ENCODE data around the gene NUMA1. TPM values are rescaled to one million over a fixed set of nuclear protein-coding genes. Genes with fewer than 3 reads are reported as not detected.

NUMA1 gene
- total RNA-seq, 1 donor from 2014 or later, result 130 TPM

DNA sequence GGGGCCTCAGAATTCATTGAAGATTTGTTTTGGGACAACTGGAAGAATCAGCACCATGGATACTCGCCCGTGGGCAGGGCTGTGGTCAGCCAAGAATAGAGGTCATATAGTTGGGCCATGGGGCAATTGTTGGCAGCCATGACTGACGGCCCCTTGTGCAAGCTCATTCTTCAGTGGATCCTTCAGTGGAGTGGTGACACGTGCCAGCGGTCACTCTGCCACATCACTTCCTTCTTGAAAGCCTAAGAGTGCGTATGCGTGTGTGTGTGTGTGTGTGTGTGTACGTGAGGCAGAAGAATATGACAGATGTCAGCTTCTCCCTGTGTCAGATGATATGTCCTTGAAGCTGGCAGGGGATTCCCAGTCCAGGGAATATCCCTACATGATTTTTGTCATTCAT lies 83.4 kb downstream of the NUMA1 start:
- Histone ChIP-seq H3K9ac (no peak overlapping the region), H2AFZ (replicated peaks) (no peak overlapping the region), H4K20me1 (ENCODE audit: low read depth) (peaks cover 2% of the 10 kb centered on the region), H3K27me3 (no peaks in the 10 kb centered on the region), H3K4me3 (no peak overlapping the region), H3K27ac (no peak overlapping the region), H3K4me1 (no peaks in the 10 kb centered on the region), H3K9me3 (ENCODE audit: low read depth) (no peaks in the 10 kb centered on the region), H3K79me2 (ENCODE audit: low read depth) (no peaks in the 10 kb centered on the region), H3K36me3 (no peaks in the 10 kb centered on the region), H3K4me2 (no peak overlapping the region), H3F3A (ENCODE audit: low read depth) (peaks cover 4% of the 10 kb centered on the region)
- TF ChIP-seq, protein P1, sequence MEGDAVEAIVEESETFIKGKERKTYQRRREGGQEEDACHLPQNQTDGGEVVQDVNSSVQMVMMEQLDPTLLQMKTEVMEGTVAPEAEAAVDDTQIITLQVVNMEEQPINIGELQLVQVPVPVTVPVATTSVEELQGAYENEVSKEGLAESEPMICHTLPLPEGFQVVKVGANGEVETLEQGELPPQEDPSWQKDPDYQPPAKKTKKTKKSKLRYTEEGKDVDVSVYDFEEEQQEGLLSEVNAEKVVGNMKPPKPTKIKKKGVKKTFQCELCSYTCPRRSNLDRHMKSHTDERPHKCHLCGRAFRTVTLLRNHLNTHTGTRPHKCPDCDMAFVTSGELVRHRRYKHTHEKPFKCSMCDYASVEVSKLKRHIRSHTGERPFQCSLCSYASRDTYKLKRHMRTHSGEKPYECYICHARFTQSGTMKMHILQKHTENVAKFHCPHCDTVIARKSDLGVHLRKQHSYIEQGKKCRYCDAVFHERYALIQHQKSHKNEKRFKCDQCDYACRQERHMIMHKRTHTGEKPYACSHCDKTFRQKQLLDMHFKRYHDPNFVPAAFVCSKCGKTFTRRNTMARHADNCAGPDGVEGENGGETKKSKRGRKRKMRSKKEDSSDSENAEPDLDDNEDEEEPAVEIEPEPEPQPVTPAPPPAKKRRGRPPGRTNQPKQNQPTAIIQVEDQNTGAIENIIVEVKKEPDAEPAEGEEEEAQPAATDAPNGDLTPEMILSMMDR (IDR thresholded peaks at IDR 0.05), result no peak
- TF ChIP-seq EZH2 (IDR thresholded peaks at IDR 0.05) (no peak), EZH2phosphoT487 (IDR thresholded peaks at IDR 0.05) (no peak)
- DNase-seq (ENCODE audit: low spot score), result no peak
- Mint-ChIP-seq H3K4me1 (peaks cover 2% of the 10 kb centered on the region), H3K36me3 (peaks cover 9% of the 10 kb centered on the region), H3K4me3 (no peak overlapping the region), H3K27ac (no peak overlapping the region), H3K9me3 (no peaks in the 10 kb centered on the region), H3K27me3 (ENCODE audit: insufficient read depth, low read depth) (peaks cover 2% of the 10 kb centered on the region)

DNA sequence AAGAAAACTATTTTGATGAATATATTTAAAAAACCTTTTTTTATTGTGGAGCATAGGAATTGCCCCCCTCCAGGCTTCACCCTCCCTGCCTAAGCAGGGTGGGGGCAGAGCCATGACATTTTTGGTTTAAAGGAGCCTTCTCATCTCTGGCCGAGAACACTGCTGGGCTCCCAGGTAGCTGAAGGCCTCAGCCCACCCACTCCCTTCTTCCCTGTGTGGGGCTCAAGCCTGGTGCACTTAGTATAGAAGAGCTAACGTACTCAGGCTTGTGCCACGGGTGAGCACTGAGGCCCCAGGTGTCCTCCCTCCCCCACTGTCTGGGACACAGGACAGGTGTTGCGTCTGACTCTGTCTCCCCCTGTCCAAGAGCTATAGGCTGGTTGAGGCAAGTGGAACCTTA lies 83.8 kb downstream of the NUMA1 start:
- DNase-seq (ENCODE audit: low spot score), result no peak
- Histone ChIP-seq H3K27me3 (no peaks in the 10 kb centered on the region), H3K9ac (no peak overlapping the region), H2AFZ (replicated peaks) (no peak overlapping the region), H3K79me2 (ENCODE audit: low read depth) (no peaks in the 10 kb centered on the region), H3F3A (ENCODE audit: low read depth) (peaks cover 3% of the 10 kb centered on the region), H3K4me2 (no peak overlapping the region), H3K27ac (no peak overlapping the region), H3K36me3 (no peaks in the 10 kb centered on the region), H4K20me1 (ENCODE audit: low read depth) (peaks cover 2% of the 10 kb centered on the region), H3K4me1 (no peaks in the 10 kb centered on the region), H3K9me3 (ENCODE audit: low read depth) (no peaks in the 10 kb centered on the region), H3K4me3 (no peak overlapping the region)
- Mint-ChIP-seq H3K27ac (no peak overlapping the region), H3K27me3 (ENCODE audit: insufficient read depth, low read depth) (no peaks in the 10 kb centered on the region), H3K4me3 (no peak overlapping the region), H3K9me3 (no peaks in the 10 kb centered on the region), H3K36me3 (peaks cover 6% of the 10 kb centered on the region), H3K4me1 (peaks cover 2% of the 10 kb centered on the region)
- TF ChIP-seq, protein P1 (IDR thresholded peaks at IDR 0.05), result no peak
- TF ChIP-seq EZH2phosphoT487 (IDR thresholded peaks at IDR 0.05) (no peak), EZH2 (IDR thresholded peaks at IDR 0.05) (no peak)

DNA sequence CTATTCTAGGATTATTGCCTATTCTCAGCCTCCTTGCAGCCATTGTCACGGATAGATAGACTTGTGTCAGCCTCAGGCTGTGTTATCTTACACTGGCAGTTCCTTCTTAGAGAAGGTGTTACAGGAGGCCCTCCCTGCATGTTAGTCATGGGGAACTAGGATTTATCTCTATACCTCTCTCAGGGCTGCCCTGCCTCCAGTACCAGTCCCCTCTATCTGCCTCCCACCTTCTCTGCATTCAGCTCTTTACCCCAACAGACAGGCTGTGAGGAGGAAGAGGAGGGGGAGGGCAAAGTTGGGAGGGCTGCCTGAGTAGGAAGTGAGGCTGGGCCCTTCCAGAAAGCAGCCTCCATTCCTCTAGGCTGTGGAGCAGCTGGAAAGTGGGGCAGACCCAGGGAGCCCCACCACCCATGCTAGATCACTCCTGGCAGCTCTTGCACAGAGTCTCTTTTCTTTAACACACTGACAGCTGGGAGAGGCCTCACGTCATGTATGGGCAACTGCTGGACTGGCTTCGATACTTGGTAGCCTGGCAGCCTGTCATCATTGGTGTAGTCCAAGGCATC lies 84.5 kb downstream of the NUMA1 start:
- Mint-ChIP-seq H3K27ac (no peak overlapping the region), H3K4me1 (peaks cover 2% of the 10 kb centered on the region), H3K36me3 (peaks cover 6% of the 10 kb centered on the region), H3K4me3 (no peak overlapping the region), H3K27me3 (ENCODE audit: insufficient read depth, low read depth) (no peaks in the 10 kb centered on the region), H3K9me3 (no peaks in the 10 kb centered on the region)
- DNase-seq (ENCODE audit: low spot score), result no peak
- no peak overlapping the region for H2AFZ ChIP-seq (replicated peaks)
- no peaks in the 10 kb centered on the region for H3K4me1 ChIP-seq
- no peaks in the 10 kb centered on the region for H3K79me2 ChIP-seq (ENCODE audit: low read depth)
- TF ChIP-seq EZH2 (IDR thresholded peaks at IDR 0.05) (no peak), EZH2phosphoT487 (IDR thresholded peaks at IDR 0.05) (no peak)
- TF ChIP-seq, protein P1 (IDR thresholded peaks at IDR 0.05), result no peak
- H3K9me3 ChIP-seq (ENCODE audit: low read depth), result no peaks in the 10 kb centered on the region
- peaks cover 3% of the 10 kb centered on the region for H3F3A ChIP-seq (ENCODE audit: low read depth)
- no peak overlapping the region for H3K4me3 ChIP-seq
- H3K4me2 ChIP-seq, result no peak overlapping the region
- H3K36me3 ChIP-seq, result no peaks in the 10 kb centered on the region
- no peaks in the 10 kb centered on the region for H3K27me3 ChIP-seq
- H4K20me1 ChIP-seq (ENCODE audit: low read depth), result peaks cover 2% of the 10 kb centered on the region
- H3K27ac ChIP-seq, result no peak overlapping the region
- no peak overlapping the region for H3K9ac ChIP-seq

Measured in neural progenitor cell (in vitro differentiated cells).